Measurements from ENCODE around the gene PMM1. TPM values are rescaled to one million over a fixed set of nuclear protein-coding genes. Genes with fewer than 3 reads are reported as not detected.

The PMM1 gene
- total RNA-seq, 1 donor: 15.6 TPM

DNA sequence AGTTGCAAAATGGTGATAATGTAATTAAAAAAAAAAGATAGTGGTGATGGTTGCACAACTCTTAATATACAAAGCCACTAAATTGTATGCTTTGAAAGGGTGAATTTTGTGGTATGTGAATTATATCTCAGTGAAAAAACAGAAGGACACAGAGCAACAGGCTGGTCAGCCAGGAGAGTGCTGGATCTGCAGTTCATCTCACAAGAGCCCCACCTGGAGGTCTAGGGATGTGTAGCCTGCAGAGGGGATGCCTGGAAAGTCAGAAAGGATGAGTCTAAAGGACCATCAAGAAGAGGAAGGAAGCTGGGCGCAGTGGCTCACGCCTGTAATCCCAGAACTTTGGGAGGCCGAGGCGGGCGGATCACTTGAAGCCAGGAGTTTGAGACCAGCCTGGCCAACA lies 54.4 kb downstream of the PMM1 start:
- no peak overlapping the region for H3K27ac ChIP-seq (ENCODE audit: low read depth, low read length)
- H2AFZ ChIP-seq (ENCODE audit: low read length): no peak overlapping the region
- peaks cover 57% of the 10 kb centered on the region for H3K36me3 ChIP-seq (ENCODE audit: insufficient read depth, low read length)
- peaks cover 3% of the 10 kb centered on the region for H3K4me1 ChIP-seq (ENCODE audit: insufficient read depth, low read length)
- no peaks in the 10 kb centered on the region for H3K9me3 ChIP-seq (ENCODE audit: low read depth, low read length)
- H3K79me2 ChIP-seq (ENCODE audit: insufficient read depth, low read length): peaks cover 73% of the 10 kb centered on the region
- H3K4me3 ChIP-seq (ENCODE audit: insufficient read depth, low read length): no peak overlapping the region
- H4K20me1 ChIP-seq (ENCODE audit: insufficient read depth, low read length): peaks cover 33% of the 10 kb centered on the region
- no peaks in the 10 kb centered on the region for H3K27me3 ChIP-seq (ENCODE audit: insufficient read depth, low read length)
- H3K4me2 ChIP-seq (ENCODE audit: insufficient read depth, low read length): no peak overlapping the region
- TF ChIP-seq, protein P1, sequence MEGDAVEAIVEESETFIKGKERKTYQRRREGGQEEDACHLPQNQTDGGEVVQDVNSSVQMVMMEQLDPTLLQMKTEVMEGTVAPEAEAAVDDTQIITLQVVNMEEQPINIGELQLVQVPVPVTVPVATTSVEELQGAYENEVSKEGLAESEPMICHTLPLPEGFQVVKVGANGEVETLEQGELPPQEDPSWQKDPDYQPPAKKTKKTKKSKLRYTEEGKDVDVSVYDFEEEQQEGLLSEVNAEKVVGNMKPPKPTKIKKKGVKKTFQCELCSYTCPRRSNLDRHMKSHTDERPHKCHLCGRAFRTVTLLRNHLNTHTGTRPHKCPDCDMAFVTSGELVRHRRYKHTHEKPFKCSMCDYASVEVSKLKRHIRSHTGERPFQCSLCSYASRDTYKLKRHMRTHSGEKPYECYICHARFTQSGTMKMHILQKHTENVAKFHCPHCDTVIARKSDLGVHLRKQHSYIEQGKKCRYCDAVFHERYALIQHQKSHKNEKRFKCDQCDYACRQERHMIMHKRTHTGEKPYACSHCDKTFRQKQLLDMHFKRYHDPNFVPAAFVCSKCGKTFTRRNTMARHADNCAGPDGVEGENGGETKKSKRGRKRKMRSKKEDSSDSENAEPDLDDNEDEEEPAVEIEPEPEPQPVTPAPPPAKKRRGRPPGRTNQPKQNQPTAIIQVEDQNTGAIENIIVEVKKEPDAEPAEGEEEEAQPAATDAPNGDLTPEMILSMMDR (IDR thresholded peaks at IDR 0.05; ENCODE audit: extremely low read depth, low read depth, low read length): peak; percentile 32
- peak; percentile 88 for DNase-seq (ENCODE audit: insufficient read length, low spot score, missing footprints)

DNA sequence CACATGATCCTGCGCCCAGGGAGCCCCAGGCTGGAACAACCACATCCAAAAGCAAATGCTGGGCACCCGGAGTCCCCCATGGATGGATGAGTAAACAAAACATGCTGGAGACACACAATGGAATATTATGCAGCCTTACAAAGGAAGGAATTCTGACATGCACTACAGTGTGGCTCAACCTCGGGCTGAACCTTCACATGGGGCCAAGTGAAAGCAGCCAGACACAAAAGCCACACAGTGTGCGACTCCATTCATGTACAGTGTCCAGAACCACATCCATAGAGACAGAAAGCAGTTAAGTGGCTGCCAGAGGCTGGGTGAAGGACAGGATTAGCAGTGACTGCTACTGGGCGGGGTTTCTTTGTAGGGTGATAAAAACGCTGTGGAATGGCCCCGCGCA lies 55.4 kb downstream of the PMM1 start:
- H3K79me2 ChIP-seq (ENCODE audit: insufficient read depth, low read length): peaks cover 63% of the 10 kb centered on the region

DNA sequence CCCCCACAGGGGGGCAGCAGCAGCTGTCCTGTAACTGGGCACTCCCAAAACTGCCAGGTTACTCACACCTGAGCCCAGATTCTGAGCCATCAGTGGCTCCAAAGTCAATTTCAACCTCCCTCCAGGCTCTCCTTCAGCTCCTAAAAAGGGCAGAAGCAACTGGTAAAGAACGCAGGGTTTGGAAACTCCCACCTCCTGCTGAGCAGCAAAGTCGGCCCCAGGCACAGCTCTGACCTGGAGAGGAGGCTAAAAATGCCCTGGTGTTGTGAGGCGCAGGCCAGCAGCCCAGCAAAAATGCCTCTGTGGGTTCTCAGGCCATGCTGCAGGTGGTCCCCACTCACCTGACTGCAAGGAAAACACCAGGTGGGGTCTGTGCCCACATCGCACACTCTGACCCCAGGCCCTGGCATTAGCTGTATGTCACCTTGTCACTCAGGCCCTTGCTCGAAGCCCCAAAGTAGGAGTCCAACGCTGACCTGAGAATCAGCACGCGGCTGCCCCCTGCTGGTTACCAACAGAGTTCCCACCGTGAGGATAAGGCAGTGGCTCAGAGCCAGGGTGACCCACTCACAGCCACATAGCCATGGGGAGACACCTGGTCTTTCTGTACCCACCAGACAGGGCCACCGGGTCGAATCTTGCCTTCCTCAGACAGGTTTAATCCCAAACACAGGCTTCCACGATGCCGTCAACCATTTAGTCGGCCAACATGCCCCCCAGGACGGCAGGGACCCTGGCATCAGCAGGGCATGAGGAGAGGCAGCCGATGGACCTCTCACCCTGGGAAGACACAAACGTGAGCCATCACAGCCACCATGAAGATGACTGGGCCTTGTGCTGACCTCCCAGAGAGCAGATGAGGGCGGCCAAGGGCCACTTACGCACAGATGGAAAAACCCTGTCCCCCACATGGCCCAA lies 56.5 kb downstream of the PMM1 start:
- H4K20me1 ChIP-seq (ENCODE audit: insufficient read depth, low read length): peaks cover 34% of the 10 kb centered on the region
- H3K27ac ChIP-seq (ENCODE audit: low read depth, low read length): no peak overlapping the region
- H3K9me3 ChIP-seq (ENCODE audit: low read depth, low read length): no peaks in the 10 kb centered on the region
- TF ChIP-seq, protein P1 (IDR thresholded peaks at IDR 0.05; ENCODE audit: extremely low read depth, low read depth, low read length): peak; percentile 86
- no peak overlapping the region for H2AFZ ChIP-seq (ENCODE audit: low read length)
- H3K79me2 ChIP-seq (ENCODE audit: insufficient read depth, low read length): peaks cover 53% of the 10 kb centered on the region
- H3K4me1 ChIP-seq (ENCODE audit: insufficient read depth, low read length): no peaks in the 10 kb centered on the region
- no peak overlapping the region for H3K4me3 ChIP-seq (ENCODE audit: insufficient read depth, low read length)
- DNase-seq (ENCODE audit: insufficient read length, low spot score, missing footprints): peak; percentile 96
- H3K36me3 ChIP-seq (ENCODE audit: insufficient read depth, low read length): peaks cover 63% of the 10 kb centered on the region
- no peaks in the 10 kb centered on the region for H3K27me3 ChIP-seq (ENCODE audit: insufficient read depth, low read length)
- H3K4me2 ChIP-seq (ENCODE audit: insufficient read depth, low read length): no peak overlapping the region

More for the DNA sequence above, 55.4 kb downstream of the PMM1 start:
- no peaks in the 10 kb centered on the region for H3K4me1 ChIP-seq (ENCODE audit: insufficient read depth, low read length)
- H3K4me3 ChIP-seq (ENCODE audit: insufficient read depth, low read length): no peak overlapping the region
- no peak overlapping the region for H3K4me2 ChIP-seq (ENCODE audit: insufficient read depth, low read length)
- DNase-seq (ENCODE audit: insufficient read length, low spot score, missing footprints): peak; percentile 64
- TF ChIP-seq, protein P1 (IDR thresholded peaks at IDR 0.05; ENCODE audit: extremely low read depth, low read depth, low read length): no peak
- no peak overlapping the region for H2AFZ ChIP-seq (ENCODE audit: low read length)
- peaks cover 29% of the 10 kb centered on the region for H4K20me1 ChIP-seq (ENCODE audit: insufficient read depth, low read length)
- H3K9me3 ChIP-seq (ENCODE audit: low read depth, low read length): no peaks in the 10 kb centered on the region
- no peaks in the 10 kb centered on the region for H3K27me3 ChIP-seq (ENCODE audit: insufficient read depth, low read length)
- H3K36me3 ChIP-seq (ENCODE audit: insufficient read depth, low read length): peaks cover 60% of the 10 kb centered on the region
- H3K27ac ChIP-seq (ENCODE audit: low read depth, low read length): no peak overlapping the region

DNA sequence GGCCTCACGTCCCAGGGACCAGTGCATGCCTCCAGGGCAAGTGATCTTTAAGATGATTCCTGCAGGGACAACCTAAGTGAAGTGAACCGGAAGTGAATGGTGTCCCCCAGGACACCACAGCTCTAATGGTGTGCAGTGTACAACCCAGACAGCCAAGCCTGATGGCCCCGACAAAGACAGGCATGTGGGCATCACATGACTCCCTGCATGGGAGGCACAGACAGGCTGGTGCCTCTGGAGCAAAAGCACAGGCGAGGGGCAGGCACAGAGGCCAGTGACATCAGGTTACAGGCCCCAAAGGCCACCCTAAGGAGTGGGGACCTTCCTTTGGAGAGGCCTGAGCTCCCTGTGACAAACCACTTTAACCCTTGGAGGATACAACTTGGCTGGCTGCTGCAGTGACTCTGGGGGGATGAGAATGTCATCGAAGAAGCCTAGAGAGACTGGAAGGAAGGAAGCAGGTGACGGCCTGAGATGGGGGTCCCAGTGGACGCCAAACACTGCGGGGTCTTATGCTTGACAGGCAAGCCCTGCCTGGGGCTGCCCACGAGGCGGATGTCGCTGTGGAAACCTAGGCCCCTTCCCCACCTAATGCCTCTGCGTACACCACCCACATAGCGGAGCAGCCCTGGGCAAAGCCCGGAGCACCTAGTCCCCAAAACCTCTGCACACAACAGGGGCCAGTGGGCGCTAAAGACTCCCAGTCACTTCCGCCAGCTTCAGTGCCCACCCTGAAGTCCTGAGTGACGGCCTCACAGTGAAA lies 57.7 kb downstream of the PMM1 start:
- H3K4me1 ChIP-seq (ENCODE audit: insufficient read depth, low read length): no peaks in the 10 kb centered on the region
- TF ChIP-seq, protein P1 (IDR thresholded peaks at IDR 0.05; ENCODE audit: extremely low read depth, low read depth, low read length): no peak
- H3K79me2 ChIP-seq (ENCODE audit: insufficient read depth, low read length): peaks cover 44% of the 10 kb centered on the region
- H4K20me1 ChIP-seq (ENCODE audit: insufficient read depth, low read length): peaks cover 42% of the 10 kb centered on the region
- H2AFZ ChIP-seq (ENCODE audit: low read length): no peak overlapping the region
- peak; percentile 42 for DNase-seq (ENCODE audit: insufficient read length, low spot score, missing footprints)
- H3K27me3 ChIP-seq (ENCODE audit: insufficient read depth, low read length): no peaks in the 10 kb centered on the region
- no peak overlapping the region for H3K4me2 ChIP-seq (ENCODE audit: insufficient read depth, low read length)
- no peaks in the 10 kb centered on the region for H3K9me3 ChIP-seq (ENCODE audit: low read depth, low read length)
- H3K27ac ChIP-seq (ENCODE audit: low read depth, low read length): no peak overlapping the region
- H3K36me3 ChIP-seq (ENCODE audit: insufficient read depth, low read length): peaks cover 73% of the 10 kb centered on the region
- no peak overlapping the region for H3K4me3 ChIP-seq (ENCODE audit: insufficient read depth, low read length)

Data from osteoblast (primary cell).